GM18508 (cell line): ENCODE results near the gene MPPED1.

ENCODE experiments used
- ATAC-seq: cut with Tn5 transposase; IDR thresholded peaks from one replicate; pipeline ENCODE4 v1.9.1; 2021; ENCODE audit warnings: moderate number of reproducible peaks; ENCODE audit not compliant: insufficient read depth, unreplicated experiment

The MPPED1 gene

GRCh38 chr22:43473031-43473430 is 61.2 kb downstream of the MPPED1 start:
- no peak for ATAC-seq

GRCh38 chr22:43473441-43473840 is 61.6 kb downstream of the MPPED1 start:
- no peak for ATAC-seq

- ATAC-seq: no peak
These were observed 62.6 kb downstream of the MPPED1 start for GRCh38 chr22:43474161-43475101.

GRCh38 chr22:43475549-43476076 is 63.8 kb downstream of the MPPED1 start:
- ATAC-seq: no peak

GRCh38 chr22:43476341-43476740 is 64.5 kb downstream of the MPPED1 start:
- ATAC-seq: no peak

GRCh38 chr22:43476751-43477725 is 65.2 kb downstream of the MPPED1 start:
- no peak for ATAC-seq

- no peak for ATAC-seq
These were observed 66.2 kb downstream of the MPPED1 start for GRCh38 chr22:43477966-43478365.

- no peak for ATAC-seq
These were observed 66.9 kb downstream of the MPPED1 start for GRCh38 chr22:43478621-43479300.

- ATAC-seq: no peak
These were observed 67.6 kb downstream of the MPPED1 start for GRCh38 chr22:43479301-43479950.

- ATAC-seq: no peak
These were observed 68.1 kb downstream of the MPPED1 start for GRCh38 chr22:43479962-43480361.

GRCh38 chr22:43481568-43482317 is 69.9 kb downstream of the MPPED1 start:
- no peak for ATAC-seq

- no peak for ATAC-seq
These were observed 70.5 kb downstream of the MPPED1 start for GRCh38 chr22:43482318-43482625.

- ATAC-seq: no peak
These were observed 71.5 kb downstream of the MPPED1 start for GRCh38 chr22:43483266-43483665.

GRCh38 chr22:43483669-43484068 is 71.9 kb downstream of the MPPED1 start:
- no peak for ATAC-seq

GRCh38 chr22:43484227-43484626 is 72.4 kb downstream of the MPPED1 start:
- ATAC-seq: no peak

GRCh38 chr22:43485502-43486089 is 73.8 kb downstream of the MPPED1 start:
- no peak for ATAC-seq

GRCh38 chr22:43487311-43488030 is 75.7 kb downstream of the MPPED1 start:
- ATAC-seq: no peak
